ENCODE data around the gene SMARCC2.

Gene SMARCC2

GRCh38 chr12:56129206-56129941, 59.9 kb downstream of the SMARCC2 start:
- no peak for DNase-seq (ENCODE audit: low read depth, low spot score)
- H3K36me3 ChIP-seq (ENCODE audit: insufficient read depth, low read length) = peaks cover 38% of the 10 kb centered on the region
- no peak overlapping the region for H3K27ac ChIP-seq
- no peaks in the 10 kb centered on the region for H3K9me3 ChIP-seq (ENCODE audit: low read depth, low read length)
- peak overlapping the region; percentile 89 for H3K4me3 ChIP-seq
- H3K9ac ChIP-seq (ENCODE audit: insufficient read length) = peak overlapping the region; percentile 84
- no peak for TF ChIP-seq EZH2 (IDR thresholded peaks at IDR 0.05)
- peak; percentile 41; the same call in 1 of the 2 replicates for TF ChIP-seq POLR2AphosphoS5 (IDR thresholded peaks at IDR 0.05; ENCODE audit: borderline replicate concordance, low read depth, low read length)

- H3K36me3 ChIP-seq (ENCODE audit: insufficient read depth, low read length) = peaks cover 31% of the 10 kb centered on the region
- no peaks in the 10 kb centered on the region for H3K9me3 ChIP-seq (ENCODE audit: low read depth, low read length)
- no peak for DNase-seq (ENCODE audit: low read depth, low spot score)
- peak overlapping the region; percentile 84 for H3K9ac ChIP-seq (ENCODE audit: insufficient read length)
- TF ChIP-seq EZH2 (IDR thresholded peaks at IDR 0.05) (no peak), POLR2AphosphoS5 (IDR thresholded peaks at IDR 0.05; ENCODE audit: borderline replicate concordance, low read depth, low read length) (no peak), FOXP2 (optimal IDR thresholded peaks at IDR 0.05; ENCODE audit: control extremely low read depth, extremely low read length, insufficient read depth) (no peak)
- no peak overlapping the region for H3K27ac ChIP-seq
- peak overlapping the region; percentile 89 for H3K4me3 ChIP-seq
Observed at GRCh38 chr12:56128670-56129205, 60.5 kb downstream of the SMARCC2 start.

GRCh38 chr12:56127888-56128669, 61.2 kb downstream of the SMARCC2 start, which contains the start of gene ESYT1:
Gene ESYT1, plus strand, starts transcription at chr12:56128267. Its CDS starts 53 bp downstream, at chr12:56128320.
- Histone ChIP-seq H3K9me3 (ENCODE audit: low read depth, low read length) (no peaks in the 10 kb centered on the region), H3K4me3 (peak within 1 kb of the TSS; percentile 89), H3K36me3 (ENCODE audit: insufficient read depth, low read length) (peaks cover 25% of the 10 kb centered on the region), H3K9ac (ENCODE audit: insufficient read length) (peak within 1 kb of the TSS; percentile 84), H3K27ac (peak within 1 kb of the TSS; percentile 92)
- peak; percentile 99 for DNase-seq (ENCODE audit: low read depth, low spot score)
- TF ChIP-seq EZH2 (IDR thresholded peaks at IDR 0.05) (no peak), POLR2AphosphoS5 (IDR thresholded peaks at IDR 0.05; ENCODE audit: borderline replicate concordance, low read depth, low read length) (peak; percentile 90), FOXP2 (optimal IDR thresholded peaks at IDR 0.05; ENCODE audit: control extremely low read depth, extremely low read length, insufficient read depth) (peak; percentile 33)

GRCh38 chr12:56127485-56127887, 61.8 kb downstream of the SMARCC2 start:
- Histone ChIP-seq H3K36me3 (ENCODE audit: insufficient read depth, low read length) (peaks cover 21% of the 10 kb centered on the region), H3K27ac (peak overlapping the region; percentile 92), H3K4me3 (peak overlapping the region; percentile 78), H3K9me3 (ENCODE audit: low read depth, low read length) (no peaks in the 10 kb centered on the region), H3K9ac (ENCODE audit: insufficient read length) (peak overlapping the region; percentile 84)
- DNase-seq (ENCODE audit: low read depth, low spot score) = no peak
- TF ChIP-seq POLR2AphosphoS5 (IDR thresholded peaks at IDR 0.05; ENCODE audit: borderline replicate concordance, low read depth, low read length) (no peak), EZH2 (IDR thresholded peaks at IDR 0.05) (no peak), FOXP2 (optimal IDR thresholded peaks at IDR 0.05; ENCODE audit: control extremely low read depth, extremely low read length, insufficient read depth) (no peak)

- H3K27ac ChIP-seq = peak overlapping the region; percentile 92
- TF ChIP-seq POLR2AphosphoS5 (IDR thresholded peaks at IDR 0.05; ENCODE audit: borderline replicate concordance, low read depth, low read length) = no peak
- TF ChIP-seq EZH2 (IDR thresholded peaks at IDR 0.05) = no peak
- TF ChIP-seq FOXP2 (optimal IDR thresholded peaks at IDR 0.05; ENCODE audit: control extremely low read depth, extremely low read length, insufficient read depth) = no peak
- H3K4me3 ChIP-seq = peak overlapping the region; percentile 78
- peaks cover 14% of the 10 kb centered on the region for H3K36me3 ChIP-seq (ENCODE audit: insufficient read depth, low read length)
- H3K9ac ChIP-seq (ENCODE audit: insufficient read length) = peak overlapping the region; percentile 84
- no peak for DNase-seq (ENCODE audit: low read depth, low spot score)
- no peaks in the 10 kb centered on the region for H3K9me3 ChIP-seq (ENCODE audit: low read depth, low read length)
Observed at GRCh38 chr12:56126732-56127239, 62.5 kb downstream of the SMARCC2 start.

- Histone ChIP-seq H3K9ac (ENCODE audit: insufficient read length) (peak overlapping the region; percentile 42), H3K9me3 (ENCODE audit: low read depth, low read length) (no peaks in the 10 kb centered on the region), H3K4me3 (no peak overlapping the region), H3K36me3 (ENCODE audit: insufficient read depth, low read length) (peaks cover 19% of the 10 kb centered on the region; the same call in 1 of the 2 replicates), H3K27ac (peak overlapping the region; percentile 76)
- DNase-seq (ENCODE audit: low read depth, low spot score) = no peak
- TF ChIP-seq EZH2 (IDR thresholded peaks at IDR 0.05) (no peak), FOXP2 (optimal IDR thresholded peaks at IDR 0.05; ENCODE audit: control extremely low read depth, extremely low read length, insufficient read depth) (no peak), POLR2AphosphoS5 (IDR thresholded peaks at IDR 0.05; ENCODE audit: borderline replicate concordance, low read depth, low read length) (no peak)
Observed at GRCh38 chr12:56124133-56124532, 65.2 kb downstream of the SMARCC2 start.

GRCh38 chr12:56122637-56123036, 66.6 kb downstream of the SMARCC2 start:
- peaks cover 21% of the 10 kb centered on the region for H3K36me3 ChIP-seq (ENCODE audit: insufficient read depth, low read length)
- H3K4me3 ChIP-seq = no peak overlapping the region
- TF ChIP-seq POLR2AphosphoS5 (IDR thresholded peaks at IDR 0.05; ENCODE audit: borderline replicate concordance, low read depth, low read length) (no peak), FOXP2 (optimal IDR thresholded peaks at IDR 0.05; ENCODE audit: control extremely low read depth, extremely low read length, insufficient read depth) (no peak), EZH2 (IDR thresholded peaks at IDR 0.05) (no peak)
- no peak for DNase-seq (ENCODE audit: low read depth, low spot score)
- no peak overlapping the region for H3K9ac ChIP-seq (ENCODE audit: insufficient read length)
- H3K27ac ChIP-seq = no peak overlapping the region
- no peaks in the 10 kb centered on the region for H3K9me3 ChIP-seq (ENCODE audit: low read depth, low read length)
